ENCODE results near the gene ASCC1.

ASCC1 gene

GRCh38 chr10:72061930-72062329 is 154.1 kb downstream of the ASCC1 start:
- Histone ChIP-seq H3K27me3 (ENCODE audit: control insufficient read depth, insufficient read depth, low read length) (no peaks in the 10 kb centered on the region), H3K36me3 (ENCODE audit: control insufficient read depth, insufficient read depth, low read length) (no peaks in the 10 kb centered on the region), H3K9ac (ENCODE audit: low read depth, low read length) (no peak overlapping the region), H3K4me1 (ENCODE audit: control insufficient read depth, insufficient read depth, low read length) (no peaks in the 10 kb centered on the region), H3K4me3 (ENCODE audit: low read depth, low read length) (no peak overlapping the region), H3K9me3 (ENCODE audit: control insufficient read depth, insufficient read depth, low read length) (no peaks in the 10 kb centered on the region)

GRCh38 chr10:72061491-72061890 is 154.6 kb downstream of the ASCC1 start:
- H3K9me3 ChIP-seq (ENCODE audit: control insufficient read depth, insufficient read depth, low read length): no peaks in the 10 kb centered on the region
- no peak overlapping the region for H3K9ac ChIP-seq (ENCODE audit: low read depth, low read length)
- H3K4me1 ChIP-seq (ENCODE audit: control insufficient read depth, insufficient read depth, low read length): no peaks in the 10 kb centered on the region
- H3K27me3 ChIP-seq (ENCODE audit: control insufficient read depth, insufficient read depth, low read length): no peaks in the 10 kb centered on the region
- no peaks in the 10 kb centered on the region for H3K36me3 ChIP-seq (ENCODE audit: control insufficient read depth, insufficient read depth, low read length)
- no peak overlapping the region for H3K4me3 ChIP-seq (ENCODE audit: low read depth, low read length)

GRCh38 chr10:72059843-72060822 is 155.9 kb downstream of the ASCC1 start:
- H3K27me3 ChIP-seq (ENCODE audit: control insufficient read depth, insufficient read depth, low read length): no peaks in the 10 kb centered on the region
- no peaks in the 10 kb centered on the region for H3K9me3 ChIP-seq (ENCODE audit: control insufficient read depth, insufficient read depth, low read length)
- no peak overlapping the region for H3K4me3 ChIP-seq (ENCODE audit: low read depth, low read length)
- no peak overlapping the region for H3K9ac ChIP-seq (ENCODE audit: low read depth, low read length)
- no peaks in the 10 kb centered on the region for H3K4me1 ChIP-seq (ENCODE audit: control insufficient read depth, insufficient read depth, low read length)
- no peaks in the 10 kb centered on the region for H3K36me3 ChIP-seq (ENCODE audit: control insufficient read depth, insufficient read depth, low read length)

GRCh38 chr10:72058989-72059842 is 156.9 kb downstream of the ASCC1 start:
- no peaks in the 10 kb centered on the region for H3K27me3 ChIP-seq (ENCODE audit: control insufficient read depth, insufficient read depth, low read length)
- H3K36me3 ChIP-seq (ENCODE audit: control insufficient read depth, insufficient read depth, low read length): no peaks in the 10 kb centered on the region
- H3K9ac ChIP-seq (ENCODE audit: low read depth, low read length): no peak overlapping the region
- no peaks in the 10 kb centered on the region for H3K9me3 ChIP-seq (ENCODE audit: control insufficient read depth, insufficient read depth, low read length)
- H3K4me1 ChIP-seq (ENCODE audit: control insufficient read depth, insufficient read depth, low read length): no peaks in the 10 kb centered on the region
- H3K4me3 ChIP-seq (ENCODE audit: low read depth, low read length): no peak overlapping the region

- H3K4me1 ChIP-seq (ENCODE audit: control insufficient read depth, insufficient read depth, low read length): no peaks in the 10 kb centered on the region
- H3K9ac ChIP-seq (ENCODE audit: low read depth, low read length): no peak overlapping the region
- no peaks in the 10 kb centered on the region for H3K27me3 ChIP-seq (ENCODE audit: control insufficient read depth, insufficient read depth, low read length)
- no peaks in the 10 kb centered on the region for H3K36me3 ChIP-seq (ENCODE audit: control insufficient read depth, insufficient read depth, low read length)
- no peak overlapping the region for H3K4me3 ChIP-seq (ENCODE audit: low read depth, low read length)
- no peaks in the 10 kb centered on the region for H3K9me3 ChIP-seq (ENCODE audit: control insufficient read depth, insufficient read depth, low read length)
These were observed 157.7 kb downstream of the ASCC1 start for GRCh38 chr10:72058347-72058898.

GRCh38 chr10:72056932-72057751 is 158.9 kb downstream of the ASCC1 start:
- Histone ChIP-seq H3K9me3 (ENCODE audit: control insufficient read depth, insufficient read depth, low read length) (no peaks in the 10 kb centered on the region), H3K4me3 (ENCODE audit: low read depth, low read length) (no peak overlapping the region), H3K9ac (ENCODE audit: low read depth, low read length) (no peak overlapping the region), H3K36me3 (ENCODE audit: control insufficient read depth, insufficient read depth, low read length) (no peaks in the 10 kb centered on the region), H3K27me3 (ENCODE audit: control insufficient read depth, insufficient read depth, low read length) (no peaks in the 10 kb centered on the region), H3K4me1 (ENCODE audit: control insufficient read depth, insufficient read depth, low read length) (no peaks in the 10 kb centered on the region)

- no peak overlapping the region for H3K4me3 ChIP-seq (ENCODE audit: low read depth, low read length)
- H3K36me3 ChIP-seq (ENCODE audit: control insufficient read depth, insufficient read depth, low read length): no peaks in the 10 kb centered on the region
- H3K27me3 ChIP-seq (ENCODE audit: control insufficient read depth, insufficient read depth, low read length): no peaks in the 10 kb centered on the region
- no peak overlapping the region for H3K9ac ChIP-seq (ENCODE audit: low read depth, low read length)
- H3K4me1 ChIP-seq (ENCODE audit: control insufficient read depth, insufficient read depth, low read length): no peaks in the 10 kb centered on the region
- no peaks in the 10 kb centered on the region for H3K9me3 ChIP-seq (ENCODE audit: control insufficient read depth, insufficient read depth, low read length)
These were observed 160.0 kb downstream of the ASCC1 start for GRCh38 chr10:72056113-72056512.

GRCh38 chr10:72053690-72054089 is 162.4 kb downstream of the ASCC1 start:
- H3K27me3 ChIP-seq (ENCODE audit: control insufficient read depth, insufficient read depth, low read length): no peaks in the 10 kb centered on the region
- H3K4me1 ChIP-seq (ENCODE audit: control insufficient read depth, insufficient read depth, low read length): no peaks in the 10 kb centered on the region
- H3K9ac ChIP-seq (ENCODE audit: low read depth, low read length): no peak overlapping the region
- H3K9me3 ChIP-seq (ENCODE audit: control insufficient read depth, insufficient read depth, low read length): no peaks in the 10 kb centered on the region
- no peak overlapping the region for H3K4me3 ChIP-seq (ENCODE audit: low read depth, low read length)
- no peaks in the 10 kb centered on the region for H3K36me3 ChIP-seq (ENCODE audit: control insufficient read depth, insufficient read depth, low read length)

- H3K4me1 ChIP-seq (ENCODE audit: control insufficient read depth, insufficient read depth, low read length): peaks cover 3% of the 10 kb centered on the region
- H3K9ac ChIP-seq (ENCODE audit: low read depth, low read length): no peak overlapping the region
- H3K36me3 ChIP-seq (ENCODE audit: control insufficient read depth, insufficient read depth, low read length): no peaks in the 10 kb centered on the region
- H3K9me3 ChIP-seq (ENCODE audit: control insufficient read depth, insufficient read depth, low read length): no peaks in the 10 kb centered on the region
- no peaks in the 10 kb centered on the region for H3K27me3 ChIP-seq (ENCODE audit: control insufficient read depth, insufficient read depth, low read length)
- no peak overlapping the region for H3K4me3 ChIP-seq (ENCODE audit: low read depth, low read length)
These were observed 165.2 kb downstream of the ASCC1 start for GRCh38 chr10:72050873-72051272.

GRCh38 chr10:72049969-72050781 is 165.9 kb downstream of the ASCC1 start:
- H3K4me3 ChIP-seq (ENCODE audit: low read depth, low read length): no peak overlapping the region
- H3K36me3 ChIP-seq (ENCODE audit: control insufficient read depth, insufficient read depth, low read length): no peaks in the 10 kb centered on the region
- peaks cover 3% of the 10 kb centered on the region for H3K4me1 ChIP-seq (ENCODE audit: control insufficient read depth, insufficient read depth, low read length)
- no peaks in the 10 kb centered on the region for H3K27me3 ChIP-seq (ENCODE audit: control insufficient read depth, insufficient read depth, low read length)
- H3K9ac ChIP-seq (ENCODE audit: low read depth, low read length): no peak overlapping the region
- H3K9me3 ChIP-seq (ENCODE audit: control insufficient read depth, insufficient read depth, low read length): no peaks in the 10 kb centered on the region

Data from iPS-15b (cell line).